GM13976 (cell line): ENCODE results near the gene FAM200C.

ENCODE experiments used
- DNase-seq: peaks from one replicate; pipeline ENCODE4 v3.0.0; 2012; ENCODE audit warnings: low spot score
- in situ Hi-C: fragments of 300-500 bp; cut with MboI; formaldehyde crosslinking; loops from one replicate; pipeline ENCODE4 v1.12.0; 2022; ENCODE audit warnings: low sequenced_read_pairs, mixed read lengths, inconsistent platforms; ENCODE audit not compliant: unreplicated experiment
- TF ChIP-seq, protein P1 (sequence below): IDR thresholded peaks from 2 replicates; pipeline ENCODE4 v1.5.1; 2012; ENCODE audit warnings: borderline replicate concordance, mild to moderate bottlenecking; ENCODE audit not compliant: insufficient read depth; ENCODE audit errors: extremely low read depth, missing control alignments, control extremely low read depth

FAM200C gene

DNA sequence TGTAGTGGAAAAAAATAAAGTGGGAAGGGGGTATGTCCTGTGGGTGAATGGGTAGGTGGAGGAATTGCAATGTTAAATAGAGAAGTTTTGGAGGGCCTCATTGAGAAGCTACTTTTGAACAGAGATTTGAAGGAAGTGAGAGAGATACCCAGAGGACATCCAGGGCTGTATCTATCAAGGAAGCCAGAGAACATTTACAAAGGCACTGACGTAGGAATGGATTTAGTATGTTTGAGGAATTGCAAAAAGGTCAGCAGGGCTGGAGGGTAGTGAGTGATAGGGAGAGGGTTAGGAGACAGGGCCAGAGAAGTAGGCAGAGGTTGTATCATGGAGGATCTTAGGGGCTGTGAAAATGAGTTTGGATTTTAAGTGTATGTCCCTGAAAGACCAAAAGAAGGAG lies 35.7 kb upstream of the FAM200C start:
- in situ Hi-C loops: loop anchor here (5.0 kb wide), 1 partner anchor 42 kb away; no protein-coding TSS in a partner anchor
- TF ChIP-seq, protein P1, sequence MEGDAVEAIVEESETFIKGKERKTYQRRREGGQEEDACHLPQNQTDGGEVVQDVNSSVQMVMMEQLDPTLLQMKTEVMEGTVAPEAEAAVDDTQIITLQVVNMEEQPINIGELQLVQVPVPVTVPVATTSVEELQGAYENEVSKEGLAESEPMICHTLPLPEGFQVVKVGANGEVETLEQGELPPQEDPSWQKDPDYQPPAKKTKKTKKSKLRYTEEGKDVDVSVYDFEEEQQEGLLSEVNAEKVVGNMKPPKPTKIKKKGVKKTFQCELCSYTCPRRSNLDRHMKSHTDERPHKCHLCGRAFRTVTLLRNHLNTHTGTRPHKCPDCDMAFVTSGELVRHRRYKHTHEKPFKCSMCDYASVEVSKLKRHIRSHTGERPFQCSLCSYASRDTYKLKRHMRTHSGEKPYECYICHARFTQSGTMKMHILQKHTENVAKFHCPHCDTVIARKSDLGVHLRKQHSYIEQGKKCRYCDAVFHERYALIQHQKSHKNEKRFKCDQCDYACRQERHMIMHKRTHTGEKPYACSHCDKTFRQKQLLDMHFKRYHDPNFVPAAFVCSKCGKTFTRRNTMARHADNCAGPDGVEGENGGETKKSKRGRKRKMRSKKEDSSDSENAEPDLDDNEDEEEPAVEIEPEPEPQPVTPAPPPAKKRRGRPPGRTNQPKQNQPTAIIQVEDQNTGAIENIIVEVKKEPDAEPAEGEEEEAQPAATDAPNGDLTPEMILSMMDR: no peak

GRCh38 chr5:160434022-160434531 lies 34.2 kb upstream of the FAM200C start:
- peak; percentile 74 for DNase-seq
- TF ChIP-seq, protein P1: no peak
- in situ Hi-C loops: no loop called here

More for the DNA sequence above, 35.7 kb upstream of the FAM200C start:
- DNase-seq: no peak

DNA sequence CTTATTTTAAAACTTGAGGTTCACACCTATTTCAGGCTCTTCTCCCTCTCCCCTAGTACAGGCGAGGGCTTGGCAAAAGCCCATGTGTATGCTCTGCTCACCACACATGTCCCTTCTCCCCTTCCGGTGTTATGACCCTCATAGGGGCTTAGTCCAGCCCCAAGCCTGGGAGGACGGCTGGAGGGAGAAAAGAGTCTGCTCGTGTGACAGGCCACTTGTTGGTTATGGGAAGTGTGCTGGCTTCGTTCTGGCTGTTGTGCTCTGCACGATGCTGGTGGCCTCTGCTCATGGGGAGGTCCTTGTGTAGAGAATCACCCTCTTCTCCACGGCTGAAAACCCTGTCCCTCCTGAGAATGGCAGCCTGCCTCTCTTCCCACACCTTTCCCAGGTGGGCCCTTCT lies 32.9 kb upstream of the FAM200C start:
- no peak for DNase-seq
- in situ Hi-C loops: no loop called here
- TF ChIP-seq, protein P1: no peak

DNA sequence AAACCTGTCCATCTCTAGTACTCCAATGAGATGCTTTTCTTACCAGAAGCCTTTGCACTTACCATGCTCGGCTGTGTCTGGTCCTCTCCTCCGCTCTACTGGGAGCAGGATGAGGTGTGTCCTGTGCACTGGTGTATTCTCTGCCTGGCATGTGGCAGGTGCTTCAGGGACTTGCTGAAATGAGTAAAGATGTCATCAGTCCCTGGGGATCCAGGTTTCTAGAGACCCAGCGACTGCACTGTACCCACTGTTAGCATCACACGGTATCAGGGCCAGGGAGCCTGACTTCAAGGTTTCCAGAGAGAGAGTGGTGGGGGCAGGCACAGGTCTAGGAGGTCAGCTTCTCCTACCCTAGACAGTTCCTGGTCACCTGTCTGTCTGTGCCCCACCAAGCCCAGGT lies 32.3 kb upstream of the FAM200C start:
- TF ChIP-seq, protein P1: no peak
- in situ Hi-C loops: no loop called here
- DNase-seq: no peak

GRCh38 chr5:160427607-160428006 lies 27.8 kb upstream of the FAM200C start:
- in situ Hi-C loops: no loop called here
- TF ChIP-seq, protein P1: no peak
- DNase-seq: no peak

DNA sequence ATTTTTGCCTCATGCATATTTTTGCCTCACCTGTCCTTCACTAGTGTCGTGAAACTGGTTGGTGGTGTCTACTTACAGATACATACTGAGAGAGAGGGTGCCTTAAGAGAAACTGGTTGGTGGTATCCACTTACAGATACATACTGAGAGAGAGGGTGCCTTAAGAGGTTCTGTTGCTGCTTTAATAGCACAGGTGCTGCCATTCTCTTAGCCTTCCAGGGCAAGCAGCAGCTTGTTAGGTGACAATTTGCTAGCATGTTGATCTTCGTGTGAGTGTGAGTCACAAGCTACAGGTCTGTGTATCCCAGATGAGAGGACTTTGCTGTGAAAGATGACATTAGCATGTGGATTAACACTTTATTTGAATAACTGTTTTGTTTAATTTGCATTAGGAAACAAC lies 23.2 kb upstream of the FAM200C start:
- in situ Hi-C loops: no loop called here
- TF ChIP-seq, protein P1: no peak
- no peak for DNase-seq
